ENCODE results near the gene GPBP1.
A peak's percentile ranks its signal among the peaks of the same experiment; 100 is the strongest.
"Not testable (repeated sequence)": the region's sequence is repeated elsewhere in the genome, so short reads cannot be mapped to it uniquely, and the experiment has no call there.

GPBP1 gene

DNA sequence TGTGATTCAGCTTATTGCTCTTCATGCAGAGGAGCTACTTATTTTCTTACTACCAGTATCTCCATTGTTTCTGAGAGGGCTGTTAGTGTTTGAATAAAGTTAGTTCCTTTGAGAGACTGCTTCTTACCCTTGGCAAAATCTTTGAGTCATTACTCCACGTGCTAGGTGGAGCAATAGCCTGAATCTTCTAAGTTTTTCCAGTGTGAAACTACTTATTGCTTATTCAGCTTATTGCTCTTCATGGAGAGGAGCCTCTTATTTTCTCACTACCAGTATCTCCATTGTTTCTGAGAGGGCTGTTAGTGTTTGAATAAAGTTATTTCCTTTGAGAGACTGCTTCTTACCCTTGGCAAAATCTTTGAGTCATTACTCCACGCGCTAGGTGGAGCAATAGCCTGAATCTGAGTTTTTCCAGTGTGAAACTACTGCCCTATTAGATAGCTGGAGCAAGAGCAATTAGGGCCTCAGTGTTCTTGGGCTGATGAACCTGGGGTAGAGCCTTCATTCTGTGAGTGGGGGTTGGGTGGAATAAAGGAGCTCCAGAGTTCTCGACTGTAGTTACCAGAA, 41.9 kb downstream of the GPBP1 start:
- DNase-seq = no peak

DNA sequence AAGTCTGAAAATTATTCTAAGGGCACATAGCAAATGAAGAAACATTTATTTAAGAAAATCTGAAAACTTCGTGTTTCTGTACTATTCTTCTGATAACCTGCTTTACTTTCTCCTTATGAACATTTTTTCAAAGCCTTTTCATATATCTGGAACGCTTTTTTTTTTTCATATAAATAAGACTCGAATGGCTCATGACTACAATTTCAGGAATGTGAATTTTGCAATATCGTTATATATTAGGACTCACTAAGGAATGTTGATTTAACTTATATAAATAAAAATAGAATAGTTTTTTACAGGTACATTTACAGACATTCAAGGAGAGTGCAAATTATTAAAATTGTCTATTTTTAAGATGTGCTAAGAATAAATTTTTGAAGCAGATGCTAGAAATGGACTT, 42.9 kb downstream of the GPBP1 start:
- DNase-seq = no peak

DNA sequence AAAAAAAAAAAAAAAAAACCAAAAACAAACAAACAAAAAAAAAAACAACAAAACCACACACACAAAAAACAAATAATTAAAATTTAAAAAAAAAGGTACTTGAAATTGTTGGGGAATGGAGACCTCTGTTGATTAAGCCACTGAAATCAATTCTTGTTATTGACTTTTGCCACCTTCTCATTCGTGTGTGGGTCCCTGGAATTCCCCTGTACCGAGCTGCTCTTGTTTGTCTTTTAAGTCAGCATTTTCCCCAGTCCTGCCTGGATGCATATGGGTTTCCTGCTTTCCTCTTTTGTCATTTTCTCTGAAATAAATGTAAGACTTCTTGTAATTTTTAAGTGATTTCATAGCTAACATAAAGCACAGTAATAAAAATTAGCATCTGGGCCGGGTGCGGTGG, 45.5 kb downstream of the GPBP1 start:
- DNase-seq = no peak

DNA sequence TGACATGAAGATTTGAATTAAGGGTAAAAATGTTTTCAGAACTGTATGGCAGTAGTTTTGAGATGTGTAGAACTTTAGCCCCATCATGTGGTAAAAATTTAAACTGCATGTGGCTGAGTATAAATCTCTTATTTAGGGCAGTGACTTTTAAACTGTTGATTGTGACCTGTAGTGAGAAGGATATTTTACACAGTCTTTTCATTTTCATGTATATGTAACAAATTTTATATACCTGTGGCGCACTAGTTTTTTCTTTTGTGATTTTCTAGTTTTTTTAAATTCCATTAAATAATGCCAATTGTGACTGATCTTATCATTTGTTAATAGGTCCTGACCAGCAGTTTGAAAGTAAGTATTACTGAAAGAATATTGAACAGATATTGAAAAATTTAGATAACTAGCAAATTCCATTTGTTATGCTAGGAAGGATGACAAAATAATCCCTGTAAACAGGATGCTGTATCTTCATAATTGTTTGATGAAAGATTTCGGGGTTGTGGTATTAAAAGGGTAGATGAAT, 47.2 kb downstream of the GPBP1 start:
- DNase-seq = peak; percentile 39

DNA sequence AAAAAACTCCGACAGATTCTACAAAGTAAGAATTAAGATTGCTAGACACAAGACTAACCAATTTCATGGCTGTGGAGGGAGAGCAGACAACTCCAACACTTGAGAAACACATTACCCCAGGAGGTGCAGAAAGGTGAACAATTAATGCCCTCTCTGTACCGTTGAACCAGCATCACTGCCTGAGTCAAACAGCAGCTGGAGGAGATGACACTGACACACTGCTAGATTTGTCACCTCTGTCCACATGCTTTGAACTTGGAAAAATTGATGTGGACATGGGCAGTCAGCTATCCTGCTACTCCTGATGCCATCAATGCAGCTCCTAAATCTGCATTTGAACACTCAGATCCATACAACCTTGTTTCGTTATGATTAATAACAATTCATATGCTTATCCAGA, 51.7 kb downstream of the GPBP1 start:
- no peak for DNase-seq

DNA sequence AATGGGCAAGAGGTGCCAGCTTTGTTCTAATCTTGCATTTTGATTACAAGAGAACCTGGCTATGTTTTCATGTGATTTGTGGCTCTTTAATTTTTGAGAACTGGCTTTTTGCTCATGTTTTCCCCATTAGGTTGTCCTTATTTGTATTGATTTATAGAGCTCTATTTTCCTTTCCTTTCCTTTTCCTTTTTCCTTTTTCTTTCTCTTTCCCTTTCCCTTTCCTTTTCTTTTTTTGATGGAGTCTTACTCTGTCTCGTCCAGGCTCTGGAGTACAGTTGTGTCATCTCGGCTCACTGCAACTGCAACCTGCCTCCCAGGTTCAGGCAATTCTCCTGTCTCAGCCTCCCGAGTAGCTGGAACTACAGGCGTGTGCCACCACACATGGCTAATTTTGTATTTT, 55.5 kb downstream of the GPBP1 start:
- DNase-seq = no peak

DNA sequence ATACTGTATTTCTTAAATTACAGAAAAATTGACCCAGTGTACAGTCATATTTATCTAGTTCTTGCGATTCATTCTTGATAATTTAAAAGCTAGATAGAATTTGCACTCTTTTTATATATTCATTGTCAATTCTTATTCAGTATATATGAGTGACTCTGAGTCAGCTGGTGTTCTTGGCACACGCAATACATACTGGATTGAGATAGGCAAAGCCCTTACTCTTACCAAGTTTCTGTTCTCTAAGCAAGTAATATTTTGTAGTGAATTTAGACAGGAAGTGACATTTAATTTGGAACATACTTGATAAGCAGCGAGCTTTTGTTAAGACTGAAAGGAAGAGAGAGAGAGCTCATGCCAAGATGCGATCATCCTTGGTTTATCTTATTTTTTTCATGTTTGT, 57.7 kb downstream of the GPBP1 start:
- DNase-seq = no peak

DNA sequence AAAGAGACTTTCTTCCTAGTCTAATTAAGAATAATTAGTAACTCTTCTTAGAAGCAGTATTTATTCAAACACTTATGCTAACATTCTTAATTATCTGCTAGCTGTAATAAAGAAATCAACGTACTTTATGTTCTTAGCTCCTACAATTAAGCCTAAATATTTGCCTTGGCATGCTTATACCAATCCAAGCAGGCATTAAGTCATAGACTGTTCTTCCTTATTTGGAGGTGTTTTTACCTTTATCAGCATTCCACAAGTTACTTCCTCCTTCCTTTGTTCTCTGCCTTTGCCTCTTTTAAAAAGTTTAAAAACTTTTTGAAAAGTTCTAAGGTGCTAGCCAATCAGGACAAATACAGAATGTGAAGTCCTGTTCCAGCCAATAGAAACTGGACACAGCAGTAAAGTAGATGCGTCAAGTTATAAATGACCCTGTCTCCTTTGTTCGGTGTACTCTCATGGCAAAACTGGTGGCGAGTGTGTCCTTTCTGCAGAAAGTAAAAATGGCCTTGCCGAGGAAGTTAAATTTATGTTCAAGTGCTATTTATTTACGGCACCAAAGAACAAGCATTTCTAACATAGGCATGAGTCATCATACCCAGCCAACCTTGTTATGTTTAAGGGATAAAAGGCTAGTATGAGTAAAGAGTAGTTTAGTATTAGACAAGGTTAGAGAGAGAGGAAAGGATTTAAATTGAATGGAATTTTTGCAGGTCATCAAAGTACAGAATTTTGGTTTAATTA, 58.6 kb downstream of the GPBP1 start:
- no peak for DNase-seq

DNA sequence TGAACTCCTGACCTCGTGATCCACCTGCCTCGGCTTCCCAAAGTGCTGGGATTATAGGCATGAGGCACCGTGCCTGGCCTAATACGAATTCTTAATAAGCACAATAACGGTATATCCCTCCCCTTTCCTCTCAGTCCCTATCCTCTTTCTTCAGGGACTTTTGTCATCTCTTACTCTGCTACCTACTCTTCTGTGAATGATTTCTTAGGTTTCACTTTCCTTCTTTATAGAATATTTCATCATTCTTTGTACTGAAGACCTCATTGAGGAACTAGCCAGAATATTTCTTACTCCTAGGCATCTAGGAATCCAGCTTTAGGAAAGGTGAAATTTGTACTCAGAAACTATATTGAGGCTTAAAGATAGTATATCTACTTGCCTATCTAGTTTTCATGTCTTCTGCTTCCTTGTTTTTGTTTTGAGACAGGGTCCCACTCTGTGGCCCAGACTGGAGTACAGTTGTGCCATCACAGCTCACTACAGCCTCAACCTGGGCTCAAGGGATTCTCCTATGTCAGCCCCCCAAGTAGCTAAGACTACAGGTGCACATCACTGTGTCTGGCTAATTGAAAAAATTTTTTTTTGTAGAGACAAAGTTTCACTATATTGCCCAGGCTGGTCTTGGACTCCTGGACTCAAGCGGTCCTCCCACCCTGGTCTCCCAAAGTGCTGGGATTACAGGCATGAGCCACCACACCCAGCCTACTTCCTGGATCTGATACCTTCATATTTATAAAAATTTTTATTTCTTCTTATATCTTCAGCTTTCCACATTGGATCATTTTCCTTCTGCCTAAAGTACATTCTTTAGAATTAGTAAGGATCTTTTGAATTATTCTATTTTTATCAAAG, 69.7 kb downstream of the GPBP1 start:
- DNase-seq = no peak

DNA sequence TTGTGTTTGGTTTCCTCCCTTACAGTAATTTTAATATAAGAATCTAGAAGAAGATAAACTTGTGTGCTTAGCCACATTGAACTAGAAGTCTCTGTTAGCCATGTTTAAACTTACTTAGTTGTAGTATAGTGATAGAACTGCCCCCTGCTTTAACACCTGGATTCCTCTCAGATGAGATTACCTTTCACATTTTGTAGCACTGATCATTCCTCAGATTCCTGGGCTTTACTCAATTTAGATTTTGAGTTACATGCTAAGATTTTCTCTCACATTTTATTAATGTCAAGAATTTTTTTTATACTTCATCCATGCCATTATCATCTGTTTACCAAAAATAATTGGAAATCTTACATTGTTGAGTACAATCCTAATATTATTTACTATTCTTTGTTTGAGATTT, 70.5 kb downstream of the GPBP1 start:
- no peak for DNase-seq

DNA sequence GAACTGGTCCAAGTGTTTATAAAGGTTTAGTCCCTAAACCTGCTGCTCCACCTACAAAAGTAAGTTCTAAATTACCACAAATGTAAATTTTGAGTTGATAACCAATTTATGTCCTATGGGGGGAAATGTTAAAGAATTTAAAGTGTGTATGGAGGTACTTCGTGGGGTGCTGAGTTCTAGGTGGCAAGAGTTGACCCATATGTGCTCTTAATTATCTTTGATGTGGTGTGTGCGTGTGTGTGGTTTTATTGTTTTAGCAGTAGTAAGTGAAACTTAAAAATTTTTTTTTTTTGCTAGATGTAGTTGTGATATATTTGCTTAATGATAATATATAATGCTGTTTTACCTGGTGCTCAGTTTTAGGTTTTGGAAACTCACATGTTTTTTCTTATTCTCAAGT, 72.6 kb downstream of the GPBP1 start:
- DNase-seq = no peak

DNA sequence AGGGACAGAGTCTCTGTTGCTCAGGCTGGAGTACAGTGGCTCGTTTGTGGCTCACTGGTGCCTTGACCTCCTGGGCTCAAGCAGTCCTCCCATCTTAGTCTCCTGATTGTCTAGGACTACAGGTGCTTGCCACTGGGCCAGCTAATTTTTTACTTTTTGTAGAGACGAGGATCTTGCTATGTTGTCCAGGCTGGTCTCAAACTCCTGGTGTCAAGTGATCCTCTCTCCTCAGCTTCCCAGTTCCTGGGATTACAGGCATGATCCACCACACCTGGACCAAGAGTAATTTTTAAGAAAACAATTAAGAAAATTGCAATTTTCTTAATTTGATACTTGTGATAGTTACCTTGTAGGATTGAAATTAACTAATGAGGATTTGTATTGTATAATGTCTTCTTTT, 73.9 kb downstream of the GPBP1 start:
- DNase-seq = no peak

DNA sequence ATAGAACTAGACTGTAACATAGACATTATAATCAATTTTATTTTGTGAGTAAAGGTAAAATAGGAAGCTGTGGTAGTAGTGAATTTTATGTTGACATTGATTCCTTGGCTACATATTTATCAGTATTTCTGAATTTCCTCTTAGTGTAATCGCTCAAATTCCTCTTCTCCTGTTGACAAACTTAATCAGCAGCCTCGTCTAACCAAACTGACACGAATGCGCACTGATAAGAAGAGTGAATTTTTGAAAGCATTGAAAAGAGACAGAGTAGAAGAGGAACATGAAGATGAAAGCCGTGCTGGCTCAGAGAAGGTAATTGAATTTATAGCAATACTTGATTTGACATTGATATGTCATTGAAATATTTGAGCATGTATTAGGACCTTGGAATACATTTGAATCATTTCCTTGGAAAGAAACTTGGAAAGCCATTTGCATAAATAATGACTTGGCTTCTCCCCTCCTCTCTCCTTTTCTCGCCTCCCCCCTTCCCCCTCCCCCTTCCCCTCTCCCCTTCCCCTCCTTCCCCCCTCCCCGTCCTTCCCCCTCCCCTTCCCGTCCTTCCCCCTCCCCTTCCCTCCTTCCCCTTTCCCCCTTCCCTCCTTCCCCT, 75.5 kb downstream of the GPBP1 start:
- no peak for DNase-seq

DNA sequence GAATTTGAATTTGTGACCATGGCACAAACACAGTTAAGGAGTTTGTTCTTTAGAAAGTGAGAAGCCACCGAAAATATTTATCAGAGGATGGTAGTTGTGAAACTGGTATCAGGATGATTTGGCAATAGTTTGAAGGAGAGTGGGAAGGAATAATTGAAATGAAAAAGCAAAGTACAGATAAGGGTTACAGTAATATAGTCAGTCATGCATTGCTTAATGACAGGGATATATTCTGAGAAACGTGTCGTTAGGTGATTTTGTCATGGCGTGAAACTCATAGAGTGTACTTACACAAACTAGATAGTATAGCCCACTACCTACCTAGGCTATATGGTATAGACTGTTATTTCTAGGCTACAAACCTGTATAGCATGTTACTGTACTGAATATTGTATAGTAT, 84.2 kb downstream of the GPBP1 start:
- DNase-seq = no peak

DNA sequence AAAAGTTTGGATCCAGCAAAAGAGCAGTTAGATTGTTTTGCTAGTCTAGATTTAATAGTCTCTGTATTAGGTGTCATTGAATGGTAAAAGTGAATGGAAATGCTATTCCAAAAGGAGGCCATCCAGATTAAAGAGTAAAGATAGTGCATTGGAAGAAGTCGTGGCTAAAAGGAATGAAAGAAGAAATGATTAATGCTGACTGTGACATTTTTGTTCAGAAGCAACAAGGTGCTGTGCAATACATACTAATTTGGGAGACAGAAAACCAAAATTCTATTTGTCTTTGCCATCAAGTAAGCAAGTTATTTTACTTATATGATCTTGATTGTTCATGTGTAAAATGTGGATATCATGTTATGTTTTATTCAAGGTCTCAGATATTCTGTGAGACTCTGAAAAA, 85.1 kb downstream of the GPBP1 start:
- DNase-seq = no peak

DNA sequence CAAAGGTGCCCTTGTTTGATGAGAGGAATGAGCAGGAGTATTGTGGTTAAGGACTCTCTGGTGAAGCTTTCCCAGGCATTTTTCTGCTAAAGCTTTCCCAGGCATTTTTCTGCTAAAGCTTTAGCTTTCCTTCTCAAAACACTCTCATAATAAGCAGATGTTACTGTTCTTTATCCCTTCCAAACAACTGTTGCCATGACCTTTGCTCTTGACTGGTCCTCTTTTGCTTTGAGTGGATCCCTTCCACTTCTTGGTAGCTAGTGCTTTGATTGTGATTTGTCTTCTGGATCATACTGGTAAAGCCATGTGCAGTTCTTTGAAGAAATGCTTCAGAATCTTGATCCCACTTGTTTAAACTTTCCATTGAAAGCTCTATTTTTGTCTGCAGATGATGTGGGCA, 85.8 kb downstream of the GPBP1 start:
- no peak for DNase-seq

DNA sequence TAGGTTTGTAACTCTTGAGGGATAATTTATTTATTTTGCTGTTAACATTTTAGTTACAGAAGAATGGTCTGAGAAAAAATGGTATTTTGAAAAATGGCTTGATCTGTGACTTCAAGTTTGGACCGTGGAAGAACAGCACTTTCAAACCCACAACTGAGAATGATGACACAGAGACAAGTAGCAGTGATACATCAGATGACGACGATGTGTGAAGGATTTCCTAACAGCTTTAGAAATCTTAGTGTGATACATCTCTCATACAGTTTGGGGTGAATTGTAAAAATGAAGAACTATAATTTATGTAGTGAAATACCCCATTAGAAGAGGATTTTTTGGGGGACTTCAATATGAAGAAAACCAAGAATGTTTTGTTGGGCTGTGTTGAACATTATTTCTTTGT, 88.7 kb downstream of the GPBP1 start:
- no peak for DNase-seq

DNA sequence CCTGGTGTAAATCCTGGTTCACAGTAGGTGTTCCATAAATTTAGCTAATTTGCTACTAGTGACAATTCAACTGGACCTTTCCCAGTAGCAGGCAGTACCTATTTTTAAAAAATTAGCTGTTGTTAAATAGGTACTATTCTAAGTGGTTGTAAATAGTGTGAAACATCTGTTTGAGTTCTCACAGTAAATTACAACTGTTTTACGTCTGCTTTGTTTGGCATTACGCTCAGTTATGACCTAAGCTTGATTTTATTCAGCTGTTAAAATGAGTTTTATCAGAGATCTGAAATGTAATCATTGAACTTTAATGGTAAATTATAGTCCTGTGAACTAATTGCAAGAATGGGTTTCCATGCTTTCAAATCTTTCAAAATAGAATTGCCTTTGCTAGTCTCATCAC, 93.9 kb downstream of the GPBP1 start:
- no peak for DNase-seq

DNA sequence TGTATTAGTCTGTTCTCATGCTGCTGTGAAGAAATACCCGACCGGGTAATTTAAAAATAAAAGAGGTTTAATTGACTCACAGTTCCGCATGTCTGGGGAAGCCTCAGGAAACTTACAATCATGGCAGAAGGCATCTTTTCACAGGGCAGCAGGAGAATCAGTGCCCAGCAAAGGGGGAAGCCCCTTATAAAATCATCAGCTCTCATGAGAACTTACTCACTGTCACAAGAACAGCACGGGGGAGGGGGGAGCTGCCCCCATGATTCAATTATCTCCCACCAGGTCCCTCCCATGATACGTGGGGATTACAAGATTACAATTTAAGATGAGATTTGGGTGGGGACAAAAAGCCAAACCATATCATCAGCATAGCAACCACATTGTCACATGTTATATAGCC, 102.5 kb downstream of the GPBP1 start:
- no peak for DNase-seq

DNA sequence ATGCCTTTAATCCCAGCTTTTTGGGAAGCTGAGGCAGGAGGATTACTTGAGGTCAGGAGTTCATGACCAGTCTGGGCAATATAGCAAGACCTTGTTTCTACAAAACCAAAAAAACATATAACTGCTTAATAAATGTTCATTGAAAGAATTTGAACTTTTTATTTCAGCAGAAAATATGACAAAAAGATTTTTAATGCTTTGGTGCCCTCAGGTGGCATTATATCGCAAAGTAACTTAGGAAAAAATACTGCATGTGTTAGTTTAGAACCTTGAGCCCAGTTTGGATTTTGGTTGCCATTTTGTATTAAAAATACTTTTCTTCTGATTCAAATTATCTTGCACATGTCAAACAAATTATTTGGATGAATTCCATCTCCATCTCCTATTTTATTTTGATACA, 103.2 kb downstream of the GPBP1 start:
- no peak for DNase-seq

DNA sequence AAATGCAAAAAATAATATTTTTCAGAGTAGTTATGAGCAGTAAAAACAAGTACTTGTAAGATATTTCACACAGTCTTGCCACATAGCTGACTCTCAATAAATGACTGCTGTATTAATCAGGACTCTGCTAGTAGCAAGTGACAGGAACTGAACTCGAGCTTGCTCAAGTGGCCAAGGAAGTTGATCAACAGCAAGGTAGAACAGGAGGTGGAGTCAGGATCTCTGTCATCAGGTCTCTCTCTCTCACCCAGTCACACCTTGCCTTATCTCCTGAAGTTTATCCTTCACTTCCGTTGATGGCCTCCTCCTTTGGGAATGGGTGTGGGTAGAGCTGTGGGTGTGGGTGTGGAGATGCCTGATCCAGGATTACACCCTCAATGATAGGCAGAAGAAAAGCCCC, 107.0 kb downstream of the GPBP1 start:
- DNase-seq = no peak

DNA sequence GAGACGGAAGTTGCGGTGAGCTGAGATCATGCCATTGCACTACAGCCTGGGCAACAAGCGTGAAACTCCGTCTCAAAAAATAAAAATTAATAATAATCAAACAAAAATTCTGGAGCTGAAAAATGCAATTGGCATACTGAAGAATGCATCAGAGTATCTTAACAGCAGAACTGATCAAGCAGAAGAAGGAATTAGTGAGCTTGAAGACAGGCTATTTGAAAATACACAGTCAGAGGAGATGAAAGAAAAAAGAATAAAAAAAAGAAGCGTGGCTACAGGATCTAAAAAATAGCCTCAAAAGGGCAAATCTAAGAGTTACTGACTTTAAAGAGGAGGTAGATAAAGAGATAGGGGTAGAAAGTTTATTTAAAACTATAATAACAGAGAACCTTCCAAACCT, 111.2 kb downstream of the GPBP1 start:
- not testable (repeated sequence) for DNase-seq

DNA sequence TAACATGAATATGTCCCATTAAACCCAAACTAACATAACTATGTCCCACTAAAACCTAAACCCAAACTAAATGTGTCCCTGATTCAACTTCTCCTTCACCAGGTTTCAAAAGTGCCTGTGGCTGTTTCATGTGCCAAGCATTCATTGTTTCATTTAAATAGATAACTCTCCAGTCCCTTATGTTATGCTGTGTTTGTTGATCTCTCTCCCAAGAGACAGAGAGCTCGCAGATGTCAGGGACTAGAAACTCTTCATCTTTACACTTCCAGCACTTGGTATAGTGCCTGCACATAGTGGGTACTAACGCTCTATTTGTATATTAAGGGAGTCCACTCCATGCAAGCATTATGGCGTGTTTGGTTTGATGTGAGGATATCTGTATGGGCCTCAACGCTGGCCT, 118.0 kb downstream of the GPBP1 start:
- DNase-seq = no peak

DNA sequence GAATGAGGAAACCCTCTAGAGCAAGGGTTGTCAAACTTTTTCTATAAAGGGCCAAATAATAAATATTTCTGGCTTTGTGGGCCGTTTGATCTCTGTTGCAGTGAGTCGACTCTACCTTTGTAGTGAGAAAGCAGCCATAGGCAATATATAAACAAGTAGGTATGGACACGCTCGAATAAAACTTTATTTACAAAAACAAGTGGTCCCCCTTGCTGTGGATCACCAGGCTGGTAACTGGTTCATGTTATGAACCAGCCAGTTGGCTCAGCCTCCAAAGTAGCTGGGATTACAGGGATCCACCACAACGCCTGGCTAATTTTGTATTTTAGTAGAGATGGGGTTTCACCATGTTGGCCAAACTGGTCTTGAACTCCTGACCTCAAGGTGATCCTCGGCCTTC, 118.5 kb downstream of the GPBP1 start:
- no peak for DNase-seq
